Ascending aorta (tissue), 2 donors: ENCODE data around the gene GPX3. TPM values are rescaled to one million over a fixed set of nuclear protein-coding genes. Genes with fewer than 3 reads are reported as not detected.

ENCODE experiments used
- DNase-seq, 2 donors: peaks; one replicate each; pipeline ENCODE4 v3.0.0-alpha.2; 2019; ENCODE audit warnings: low spot score in 2 of 2
- H3K27ac ChIP-seq, 2 donors: fragments of 200-600 bp; sonication (generic); one replicate each; pipeline ENCODE4 v1.5.1; 2016 to 2017; ENCODE audit warnings: mild to moderate bottlenecking in 1 of 2
- H3K27me3 ChIP-seq: fragments of 200-600 bp; sonication (generic); one replicate; pipeline ENCODE4 v1.5.1; 2017
- H3K36me3 ChIP-seq, 2 donors: fragments of 200-600 bp; sonication (generic); one replicate each; pipeline ENCODE4 v1.5.1; 2016
- H3K4me1 ChIP-seq, 2 donors: fragments of 200-600 bp; sonication (generic); one replicate each; pipeline ENCODE4 v1.5.1; 2016 to 2017; ENCODE audit warnings: mild to moderate bottlenecking in 1 of 2
- H3K4me3 ChIP-seq, 2 donors: fragments of 200-600 bp; sonication (generic); one replicate each; pipeline ENCODE4 v1.5.1; 2016 to 2017; ENCODE audit warnings: mild to moderate bottlenecking in 1 of 2
- H3K9me3 ChIP-seq, 2 donors: fragments of 200-600 bp; sonication (generic); one replicate each; pipeline ENCODE4 v1.5.1; 2016
- intact Hi-C: fragments of 100-400 bp; cut with DNase I; formaldehyde crosslinking; loops from one replicate; pipeline ENCODE4 v1.15.1; 2023
- total RNA-seq: library from RNA; depleted of rRNA; stranded (reverse); fragments of >200 nt; gene quantifications from one replicate; pipeline ENCODE4 v1.1.0, GENCODE V29; 2016
- TF ChIP-seq, protein P1 (sequence below), 3 experiments: fragments of 200-600 bp in 2 of 3; fragments of 450-650 bp in 1 of 3; sonication (generic) in 2 of 3; IDR thresholded peaks; one replicate each; pipeline ENCODE4 v1.5.1; 2016 to 2019; ENCODE audit warnings: antibody characterized with exemption in 3 of 3, mild to moderate bottlenecking in 1 of 3, moderate library complexity in 1 of 3

The GPX3 gene
- total RNA-seq, 1 donor from 2014 or later = 2,056 TPM

DNA sequence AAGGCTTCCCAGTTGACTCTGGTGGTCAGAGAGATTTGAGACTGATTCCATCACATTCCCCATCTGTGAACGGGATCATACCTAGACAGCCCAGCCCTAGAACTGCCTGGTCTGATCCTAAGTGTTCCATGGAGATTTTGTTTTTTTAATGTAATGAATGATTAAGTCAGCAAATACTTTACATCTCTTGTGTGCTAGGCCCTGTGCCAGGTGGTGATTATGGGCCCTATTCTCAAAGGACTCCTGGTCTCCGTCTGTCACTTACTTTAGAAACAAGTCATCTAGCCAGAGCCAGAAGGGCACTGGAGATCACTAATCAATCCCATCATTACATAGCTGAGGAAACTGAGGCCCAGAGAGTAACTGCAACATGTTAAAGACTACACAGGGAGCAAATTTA, 1.1 kb upstream of the GPX3 start:
- Histone ChIP-seq H3K4me1 (peaks cover 12 to 27% of the 10 kb centered on the region in 2 donors), H3K27ac (peak overlapping the region; percentile 91 to 93), H3K9me3 (no peaks in the 10 kb centered on the region), H3K4me3 (no peak overlapping the region), H3K27me3 (no peaks in the 10 kb centered on the region), H3K36me3 (no peaks in the 10 kb centered on the region)
- TF ChIP-seq, protein P1, sequence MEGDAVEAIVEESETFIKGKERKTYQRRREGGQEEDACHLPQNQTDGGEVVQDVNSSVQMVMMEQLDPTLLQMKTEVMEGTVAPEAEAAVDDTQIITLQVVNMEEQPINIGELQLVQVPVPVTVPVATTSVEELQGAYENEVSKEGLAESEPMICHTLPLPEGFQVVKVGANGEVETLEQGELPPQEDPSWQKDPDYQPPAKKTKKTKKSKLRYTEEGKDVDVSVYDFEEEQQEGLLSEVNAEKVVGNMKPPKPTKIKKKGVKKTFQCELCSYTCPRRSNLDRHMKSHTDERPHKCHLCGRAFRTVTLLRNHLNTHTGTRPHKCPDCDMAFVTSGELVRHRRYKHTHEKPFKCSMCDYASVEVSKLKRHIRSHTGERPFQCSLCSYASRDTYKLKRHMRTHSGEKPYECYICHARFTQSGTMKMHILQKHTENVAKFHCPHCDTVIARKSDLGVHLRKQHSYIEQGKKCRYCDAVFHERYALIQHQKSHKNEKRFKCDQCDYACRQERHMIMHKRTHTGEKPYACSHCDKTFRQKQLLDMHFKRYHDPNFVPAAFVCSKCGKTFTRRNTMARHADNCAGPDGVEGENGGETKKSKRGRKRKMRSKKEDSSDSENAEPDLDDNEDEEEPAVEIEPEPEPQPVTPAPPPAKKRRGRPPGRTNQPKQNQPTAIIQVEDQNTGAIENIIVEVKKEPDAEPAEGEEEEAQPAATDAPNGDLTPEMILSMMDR (IDR thresholded peaks at IDR 0.05) = no peak
- DNase-seq = peak in 1 of 2 donors; percentile 63
- intact Hi-C loops = loop anchor here (2.0 kb wide), 1 partner anchor 17 kb away; no protein-coding TSS in a partner anchor

DNA sequence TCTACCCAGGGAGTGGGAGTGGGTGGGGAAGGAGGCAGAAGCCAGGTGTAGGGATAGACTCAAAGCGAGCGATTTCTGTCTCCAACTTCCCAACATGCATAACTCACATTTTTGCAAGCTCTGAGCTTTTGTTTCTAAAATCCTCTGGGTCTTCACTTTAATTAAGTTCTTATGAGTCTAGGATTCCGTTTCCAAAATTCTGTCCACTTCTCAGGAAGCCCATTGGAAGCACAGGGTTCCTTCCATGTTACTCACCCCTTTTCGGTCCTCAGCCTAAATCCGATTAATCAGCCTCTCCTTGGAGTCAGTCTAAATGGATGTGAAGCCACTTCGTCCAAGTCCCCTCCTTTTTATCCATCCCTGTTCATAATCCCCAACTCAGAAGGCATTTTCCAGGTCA, 1.4 kb downstream of the GPX3 start:
- peak overlapping the region; percentile 76 to 87 for H3K4me3 ChIP-seq
- DNase-seq = no peak
- H3K9me3 ChIP-seq = no peaks in the 10 kb centered on the region
- H3K36me3 ChIP-seq = peaks cover 13 to 15% of the 10 kb centered on the region in 2 donors
- TF ChIP-seq, protein P1 (IDR thresholded peaks at IDR 0.05) = no peak
- peak overlapping the region; percentile 91 to 93 for H3K27ac ChIP-seq
- no peaks in the 10 kb centered on the region for H3K27me3 ChIP-seq
- peaks cover 26 to 41% of the 10 kb centered on the region in 2 donors for H3K4me1 ChIP-seq
- intact Hi-C loops = loop anchor here (5.0 kb wide), 2 partner anchors 61 to 239 kb away; partner anchors contain the start of gene TNIP1

DNA sequence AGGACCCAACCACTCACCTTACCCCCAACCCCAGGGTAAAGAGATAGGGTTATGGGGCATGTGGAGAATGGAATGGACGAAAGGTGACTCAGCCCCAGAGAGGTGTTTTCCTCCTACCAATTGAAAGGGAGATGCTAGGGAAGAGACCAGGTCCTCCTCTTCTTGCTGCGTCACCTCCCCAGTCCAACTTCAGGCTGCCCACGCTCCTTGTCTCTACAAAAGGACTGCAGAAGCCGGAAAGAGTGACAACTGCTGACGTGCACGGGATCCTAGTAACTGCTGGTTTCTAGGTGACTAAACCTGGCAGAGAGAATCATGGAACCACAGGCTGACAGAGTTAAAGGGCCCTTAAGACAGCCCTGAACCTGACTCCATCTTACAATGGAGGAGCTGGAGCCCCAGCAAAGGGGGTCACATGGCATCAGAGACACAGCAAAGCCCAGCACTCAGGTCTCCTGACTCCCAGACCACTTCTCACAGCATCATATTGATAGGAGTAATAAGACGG, 2.2 kb downstream of the GPX3 start:
- TF ChIP-seq, protein P1 (IDR thresholded peaks at IDR 0.05) = no peak
- no peaks in the 10 kb centered on the region for H3K27me3 ChIP-seq
- peak overlapping the region; percentile 76 to 87 for H3K4me3 ChIP-seq
- no peaks in the 10 kb centered on the region for H3K9me3 ChIP-seq
- H3K36me3 ChIP-seq = peaks cover 22 to 23% of the 10 kb centered on the region in 2 donors
- peak in 1 of 2 donors; percentile 88 for DNase-seq
- peaks cover 26 to 41% of the 10 kb centered on the region in 2 donors for H3K4me1 ChIP-seq
- intact Hi-C loops = loop anchor here (5.0 kb wide), 2 partner anchors 60 to 240 kb away; partner anchors contain the start of gene TNIP1
- peak overlapping the region; percentile 91 to 93 for H3K27ac ChIP-seq

DNA sequence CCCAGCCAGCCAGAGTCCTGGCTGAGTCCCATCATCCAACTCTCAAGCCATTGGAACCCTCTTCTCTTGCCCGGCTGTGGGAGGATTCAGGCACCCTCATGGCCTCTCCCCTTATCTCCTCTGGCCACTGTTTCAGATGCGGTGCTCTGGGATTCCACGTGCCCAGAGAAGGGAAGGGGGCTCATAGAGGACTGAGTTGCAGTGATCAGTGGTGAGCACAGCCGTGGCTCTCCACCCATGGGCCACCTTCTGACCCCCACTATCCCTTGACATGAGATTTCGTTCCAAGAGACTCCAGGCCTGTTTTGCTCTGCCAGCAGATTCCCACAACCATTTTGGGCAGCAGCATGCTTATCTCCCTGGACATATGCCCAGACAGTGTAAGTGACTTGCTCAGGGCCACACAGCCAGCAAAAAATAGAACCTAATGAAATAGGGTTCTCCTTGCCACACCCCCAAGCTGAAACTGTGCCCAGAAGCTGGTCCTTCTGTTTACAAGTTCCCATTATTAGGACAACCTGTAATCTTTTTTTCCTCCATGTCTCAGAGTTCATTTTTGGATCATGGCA, 2.7 kb downstream of the GPX3 start:
- H3K27ac ChIP-seq = peak overlapping the region; percentile 91 to 93
- TF ChIP-seq, protein P1 (IDR thresholded peaks at IDR 0.05) = no peak
- intact Hi-C loops = loop anchor here (5.0 kb wide), 2 partner anchors 59 to 241 kb away; partner anchors contain the start of gene TNIP1
- H3K4me3 ChIP-seq = peak overlapping the region; percentile 76 to 87
- no peaks in the 10 kb centered on the region for H3K27me3 ChIP-seq
- H3K36me3 ChIP-seq = peaks cover 27 to 29% of the 10 kb centered on the region in 2 donors
- H3K4me1 ChIP-seq = peaks cover 26 to 41% of the 10 kb centered on the region in 2 donors
- DNase-seq = peak; percentile 78 to 91
- no peaks in the 10 kb centered on the region for H3K9me3 ChIP-seq

DNA sequence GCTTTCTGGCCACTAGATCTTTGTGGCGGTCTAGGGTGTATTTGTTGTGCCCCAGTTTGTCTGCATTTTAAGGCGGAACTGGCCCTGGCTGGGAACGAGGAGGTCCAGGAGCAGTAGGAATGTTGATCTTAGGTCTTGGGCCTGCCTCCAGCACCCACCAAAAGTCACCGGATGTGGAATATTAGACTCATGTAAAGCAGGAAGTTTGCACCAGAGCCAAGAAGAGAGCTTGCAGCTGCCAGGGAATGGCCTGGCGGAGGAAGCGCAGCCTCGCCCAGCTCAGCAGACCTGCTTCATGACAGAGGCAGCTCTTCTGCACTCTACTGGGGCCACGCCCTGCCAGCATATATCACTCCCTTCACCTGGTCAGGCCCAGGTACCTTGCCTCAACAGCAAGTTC, 3.3 kb downstream of the GPX3 start:
- peak in 1 of 2 donors; percentile 91 for DNase-seq
- Histone ChIP-seq H3K9me3 (no peaks in the 10 kb centered on the region), H3K4me1 (peaks cover 26 to 41% of the 10 kb centered on the region in 2 donors), H3K4me3 (peak overlapping the region; percentile 76 to 87), H3K27ac (peak overlapping the region; percentile 91 to 93), H3K36me3 (peaks cover 33 to 34% of the 10 kb centered on the region in 2 donors), H3K27me3 (no peaks in the 10 kb centered on the region)
- TF ChIP-seq, protein P1 (IDR thresholded peaks at IDR 0.05) = no peak
- intact Hi-C loops = loop anchor here (5.0 kb wide), 2 partner anchors 59 to 241 kb away; partner anchors contain the start of gene TNIP1
